GM12878 (cell line): ENCODE measurements around the gene TBC1D5. TPM values are rescaled to one million over a fixed set of nuclear protein-coding genes. Genes with fewer than 3 reads are reported as not detected.

ENCODE experiments used
- ATAC-seq: fragments of 200-7000 bp; cut with Tn5 transposase; 3 replicates; pipeline ENCODE4 v1.9.1; 2020; ENCODE audit warnings: mild to moderate bottlenecking, moderate library complexity
- BruUV-seq: library from RNA; stranded (reverse); fragments of 400-500 nt; replicated peaks from 2 replicates; lab custom pipeline; 2021; lab: Mats Ljungman, UMichigan
- CTCF ChIA-PET: fragments of 300-600 bp; sonication (Branson Sonifier 250); formaldehyde crosslinking; extraction: SDS; loops from one replicate; lab custom pipeline; 2021; ENCODE audit warnings: inconsistent platforms; lab: Yijun Ruan, JAX
- POLR2A ChIA-PET: fragments of 350-600 bp; formaldehyde crosslinking; extraction: SDS; loops from one replicate; lab custom pipeline; 2021; ENCODE audit warnings: inconsistent platforms; lab: Charles Lee
- RAD21 ChIA-PET: fragments of 300-600 bp; sonication (Branson Sonifier 250); formaldehyde crosslinking; loops from one replicate; lab custom pipeline; 2023; ENCODE audit warnings: antibody characterized with exemption; ENCODE audit not compliant: unreplicated experiment; lab: Charles Lee
- SMC1A ChIA-PET: fragments of 300-600 bp; sonication (Branson Sonifier 250); formaldehyde crosslinking; loops from one replicate; lab custom pipeline; 2023; ENCODE audit not compliant: unreplicated experiment, uncharacterized antibody; lab: Charles Lee
- DNase-seq: peaks from one replicate; pipeline ENCODE4 v3.0.0-alpha.2; 2011; ENCODE audit warnings: low read depth, low spot score
- FAIRE-seq: peaks from 3 replicates; lab custom pipeline; 2011; peaks lifted over from hg19 to GRCh38; lab: Jason Lieb, UNC
- H2AFZ ChIP-seq: 2 replicates; pipeline ENCODE4 v1.6.0; 2011; ENCODE audit warnings: low read depth, low read length, control low read depth; ENCODE audit not compliant: control insufficient read depth
- H3K27ac ChIP-seq: 2 replicates; pipeline ENCODE4 v1.5.1; 2011; ENCODE audit warnings: control low read depth; ENCODE audit not compliant: control insufficient read depth, insufficient read depth
- H3K27me3 ChIP-seq, 2 experiments: replicated peaks in 1 of 2; 2 replicates each; pipeline versions ENCODE4 v1.6.0 to v1.6.1; 2011; ENCODE audit warnings: low read length in 1 of 2; ENCODE audit not compliant: control insufficient read depth in 2 of 2, insufficient read depth in 2 of 2
- H3K36me3 ChIP-seq, 2 experiments: 2 replicates each; pipeline ENCODE4 v1.5.1; 2011; ENCODE audit warnings: low read length in 1 of 2; ENCODE audit not compliant: control insufficient read depth in 2 of 2, insufficient read depth in 2 of 2
- H3K4me1 ChIP-seq: 2 replicates; pipeline ENCODE4 v1.6.1; 2011; ENCODE audit warnings: mild to moderate bottlenecking, low read length, moderate library complexity, mixed read lengths; ENCODE audit not compliant: control insufficient read depth, insufficient read depth
- H3K4me2 ChIP-seq: 2 replicates; pipeline ENCODE4 v1.6.0; 2011; ENCODE audit warnings: control low read depth; ENCODE audit not compliant: control insufficient read depth, insufficient read depth
- H3K4me3 ChIP-seq: fragments of 200-600 bp; sonication (generic); 2 replicates; pipeline ENCODE4 v1.5.1; 2016
- H3K79me2 ChIP-seq: 2 replicates; pipeline ENCODE4 v1.6.0; 2011; ENCODE audit warnings: low read length; ENCODE audit not compliant: control insufficient read depth, insufficient read depth
- H3K9ac ChIP-seq: 2 replicates; pipeline ENCODE4 v1.8.0; 2011; ENCODE audit warnings: low read length, control low read depth, mixed read lengths; ENCODE audit not compliant: control insufficient read depth, insufficient read depth
- H3K9me3 ChIP-seq: replicated peaks from 3 replicates; pipeline ENCODE4 v1.5.1; 2011; ENCODE audit warnings: mild to moderate bottlenecking, low read length; ENCODE audit not compliant: control insufficient read depth, insufficient read depth
- H4K20me1 ChIP-seq: 2 replicates; pipeline ENCODE4 v1.6.0; 2011; ENCODE audit not compliant: control insufficient read depth, insufficient read depth
- CBX5 ChIP-seq: sonication (generic); IDR thresholded peaks from 2 replicates; pipeline ENCODE4 v1.6.1; 2016; ENCODE audit warnings: low read depth, moderate library complexity, mild to moderate bottlenecking, inconsistent platforms
- CREM ChIP-seq: IDR thresholded peaks from 2 replicates; pipeline ENCODE4 v1.6.1; 2014; ENCODE audit warnings: antibody characterized with exemption, low read depth
- HDAC6 ChIP-seq: fragments of 200-600 bp; sonication (generic); IDR thresholded peaks from one replicate; pipeline ENCODE4 v1.8.0; 2017; ENCODE audit warnings: antibody characterized with exemption; ENCODE audit not compliant: unreplicated experiment
- IRF5 ChIP-seq: fragments of 450-650 bp; IDR thresholded peaks from 2 replicates; pipeline ENCODE4 v1.6.1; 2017; ENCODE audit warnings: borderline replicate concordance
- JUND ChIP-seq: IDR thresholded peaks from 2 replicates; pipeline ENCODE4 v1.6.1; 2012; ENCODE audit warnings: low read depth, mild to moderate bottlenecking, low read length, improper control_type of control experiment, moderate library complexity
- MYC ChIP-seq: IDR thresholded peaks from 2 replicates; pipeline ENCODE4 v1.6.1; 2011; ENCODE audit warnings: mild to moderate bottlenecking, low read length, moderate library complexity, inconsistent platforms; ENCODE audit not compliant: insufficient read depth, insufficient replicate concordance, insufficient read length, severe bottlenecking
- NFYA ChIP-seq: IDR thresholded peaks from 2 replicates; pipeline ENCODE4 v1.6.1; 2011; ENCODE audit warnings: low read depth, mild to moderate bottlenecking, low read length, improper control_type of control experiment, borderline replicate concordance
- RFX5 ChIP-seq: IDR thresholded peaks from 2 replicates; pipeline ENCODE4 v1.6.1; 2011; ENCODE audit warnings: low read depth, low read length, improper control_type of control experiment
- SKIL ChIP-seq: fragments of 450-650 bp; IDR thresholded peaks from 2 replicates; pipeline ENCODE4 v1.6.1; 2017; ENCODE audit warnings: mild to moderate bottlenecking, low read depth, inconsistent platforms; ENCODE audit not compliant: poor library complexity, severe bottlenecking
- ZBTB11 ChIP-seq: fragments of 450-650 bp; formaldehyde crosslinking; IDR thresholded peaks from 2 replicates; pipeline ENCODE4 v1.5.0; 2022; ENCODE audit warnings: mild to moderate bottlenecking, missing genetic modification characterization
- ZBTB40 ChIP-seq: fragments of 450-650 bp; IDR thresholded peaks from 2 replicates; pipeline ENCODE4 v1.6.1; 2016; ENCODE audit warnings: mild to moderate bottlenecking, moderate library complexity, borderline replicate concordance
- ZNF217 ChIP-seq: fragments of 450-650 bp; IDR thresholded peaks from 2 replicates; pipeline ENCODE4 v1.6.1; 2017; ENCODE audit warnings: antibody characterized with exemption, mild to moderate bottlenecking
- WGBS: methylation state at CpG from one replicate; pipeline ENCODE4 v1.1.6; 2016; ENCODE audit warnings: low lambda C conversion rate; ENCODE audit not compliant: insufficient replicate concordance, insufficient coverage; ENCODE audit errors: missing lambda C conversion rate; 5-methylcytosine and 5-hydroxymethylcytosine counted together
- in situ Hi-C: fragments of 300-500 bp; cut with MboI; formaldehyde crosslinking; loops from 9 replicates; pipeline ENCODE4 v1.14.3; 2018; ENCODE audit warnings: mixed read lengths
- intact Hi-C: fragments of 100-400 bp; cut with micrococcal nuclease; formaldehyde crosslinking; loops from one replicate; pipeline ENCODE4 v1.14.2; 2022; ENCODE audit not compliant: unreplicated experiment
- polyA plus RNA-seq, 11 experiments: library from polyadenylated mRNA; depleted of rRNA in 4 of 11; unstranded in 6 of 11; stranded (reverse) in 5 of 11; fragments of >200 nt; fragmentation: Nextera tagmentation in 4 of 11; fragmentation: Illumina TruSeq in 1 of 11; extraction: Ambion mirVana in 4 of 11; extraction: Trizol in 1 of 11; gene quantifications; 1 replicate in 1 of 11; 2 replicates in 10 of 11; pipeline versions ENCODE4 v1.2.1 to v1.2.3, GENCODE V29; 2011 to 2016; ENCODE audit warnings: inconsistent platforms in 2 of 11, missing spikeins in 2 of 11, low read depth in 1 of 11
- total RNA-seq, 4 experiments: library from RNA; depleted of rRNA in 3 of 4; stranded (reverse); fragments of >200 nt in 3 of 4; fragmentation: Illumina TruSeq in 1 of 4; extraction: Trizol in 1 of 4; gene quantifications; 2 replicates each; pipeline versions ENCODE4 v1.2.1 to v1.2.3, GENCODE V29; 2013 to 2021

Gene TBC1D5
- total and polyA plus RNA-seq, 10 of the 15 experiments (the other 5 are each of a cell fraction or from before 2014, with no cell fraction given): 5.5 to 61.0 (median 43.8) TPM

- FAIRE-seq: peak; percentile 7
- SMC1A ChIA-PET: interaction anchor here (1.2 to 2.7 kb wide), 2 partner anchors 11 to 26 kb away, joined by 3 to 17 read pairs; no protein-coding TSS in a partner anchor
- WGBS: 79% methylated on average over 3 of the region's 3 CpGs
- H3K79me2 ChIP-seq: no peaks in the 10 kb centered on the region; the same call in 1 of the 2 replicates
- in situ Hi-C loops: no loop called here
- peaks cover 3% of the 10 kb centered on the region; the same call in 1 of the 3 replicates for H3K9me3 ChIP-seq
- intact Hi-C loops: no loop called here
- no TSS peak for BruUV-seq
- no peak for DNase-seq
- H3K27me3 ChIP-seq: no peaks in the 10 kb centered on the region
- H3K4me2 ChIP-seq: no peak overlapping the region
- no peak overlapping the region for H3K4me3 ChIP-seq
- H2AFZ ChIP-seq: no peak overlapping the region
- CTCF ChIA-PET: interaction anchor here (1.1 to 1.5 kb wide), 3 partner anchors 14 to 26 kb away, joined by 3 to 6 read pairs (median 4); no protein-coding TSS in a partner anchor
- POLR2A ChIA-PET: no interaction called here
- no peak overlapping the region for H3K27ac ChIP-seq
- RAD21 ChIA-PET: no interaction called here
- H3K4me1 ChIP-seq: no peaks in the 10 kb centered on the region
- H3K36me3 ChIP-seq: no peaks in the 10 kb centered on the region
- no peak overlapping the region for H3K9ac ChIP-seq
- H4K20me1 ChIP-seq: no peaks in the 10 kb centered on the region
- no peak for ATAC-seq
- TF ChIP-seq NFYA (no peak), RFX5 (no peak), CREM (no peak), MYC (no peak), ZNF217 (no peak), ZBTB40 (no peak), ZBTB11 (CRISPR knock-in tag) (no peak), IRF5 (no peak), JUND (no peak), CBX5 (no peak), SKIL (no peak), HDAC6 (no peak)
Measured at GRCh38 chr3:17670749-17671148, 71.7 kb downstream of the TBC1D5 start.
